Chondrocyte (in vitro differentiated cells): Measurements from ENCODE around the gene DDAH1. TPM values are rescaled to one million over a fixed set of nuclear protein-coding genes. Genes with fewer than 3 reads are reported as not detected.

Source experiments
- DNase-seq: peaks from one replicate; pipeline ENCODE4 v3.0.0; 2021; ENCODE audit warnings: mixed read lengths, low spot score
- H3K27ac Mint-ChIP-seq: one replicate; pipeline ENCODE4 v1.8.0; 2021; ENCODE audit warnings: mild to moderate bottlenecking, moderate library complexity, mixed read lengths; ENCODE audit not compliant: unreplicated experiment
- H3K27me3 Mint-ChIP-seq: 2 replicates; pipeline ENCODE4 v1.8.0; 2021; ENCODE audit warnings: low read depth, mixed read lengths
- H3K36me3 Mint-ChIP-seq: 2 replicates; pipeline ENCODE4 v1.8.0; 2021; ENCODE audit warnings: low read depth, mixed read lengths
- H3K4me1 Mint-ChIP-seq: 2 replicates; pipeline ENCODE4 v1.8.0; 2021; ENCODE audit warnings: low read depth, mild to moderate bottlenecking, mixed read lengths
- H3K4me3 Mint-ChIP-seq: one replicate; pipeline ENCODE4 v1.8.0; 2021; ENCODE audit warnings: mild to moderate bottlenecking, moderate library complexity, mixed read lengths; ENCODE audit not compliant: unreplicated experiment
- H3K9me3 Mint-ChIP-seq: 2 replicates; pipeline ENCODE4 v1.8.0; 2021; ENCODE audit warnings: low read depth, mixed read lengths
- CTCF ChIP-seq: fragments of 200-600 bp; sonication (generic); IDR thresholded peaks from 2 replicates; pipeline ENCODE4 v1.5.0; 2021; ENCODE audit warnings: antibody characterized with exemption, mild to moderate bottlenecking, moderate library complexity
- total RNA-seq: library from RNA; stranded (reverse); gene quantifications from 3 replicates; pipeline ENCODE4 v1.2.1, GENCODE V29; 2021

Gene DDAH1
- total RNA-seq, 1 donor from 2014 or later, result 91.8 TPM

GRCh38 chr1:85313888-85314696, 150.9 kb downstream of the DDAH1 start:
- Mint-ChIP-seq H3K36me3 (peaks cover 18% of the 10 kb centered on the region), H3K4me3 (no peak overlapping the region), H3K4me1 (peaks cover 80% of the 10 kb centered on the region), H3K27me3 (no peaks in the 10 kb centered on the region), H3K9me3 (no peaks in the 10 kb centered on the region), H3K27ac (peak overlapping the region; percentile 82)
- no peak for TF ChIP-seq CTCF
- DNase-seq, result no peak

DNA sequence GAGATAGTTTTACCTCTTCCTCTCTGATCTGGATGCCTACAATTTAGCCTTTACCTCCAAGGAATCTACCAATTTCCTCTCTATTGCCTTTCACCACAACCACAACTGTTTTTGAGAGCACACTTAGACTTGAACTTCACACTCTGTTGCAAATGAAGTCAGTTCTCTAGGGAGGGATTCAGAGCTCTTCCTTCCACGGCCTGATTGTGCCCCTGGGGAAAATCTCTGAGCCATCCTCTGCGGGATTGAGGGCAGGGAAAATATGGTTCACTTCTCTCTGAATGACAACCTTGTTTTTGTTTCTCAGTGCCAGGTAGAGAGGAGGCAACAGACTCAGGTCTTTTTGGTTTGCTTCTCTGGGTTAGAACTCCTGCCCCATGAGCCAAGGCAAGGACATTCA, 153.1 kb downstream of the DDAH1 start:
- Mint-ChIP-seq H3K4me3 (no peak overlapping the region), H3K27me3 (no peaks in the 10 kb centered on the region), H3K36me3 (peaks cover 6% of the 10 kb centered on the region), H3K27ac (peak overlapping the region; percentile 63), H3K4me1 (peaks cover 71% of the 10 kb centered on the region), H3K9me3 (no peaks in the 10 kb centered on the region)
- TF ChIP-seq CTCF, result no peak
- DNase-seq, result no peak

- Mint-ChIP-seq H3K27me3 (no peaks in the 10 kb centered on the region), H3K9me3 (no peaks in the 10 kb centered on the region), H3K27ac (no peak overlapping the region), H3K36me3 (no peaks in the 10 kb centered on the region), H3K4me3 (no peak overlapping the region), H3K4me1 (peaks cover 42% of the 10 kb centered on the region)
- DNase-seq, result no peak
- no peak for TF ChIP-seq CTCF
Observed at GRCh38 chr1:85308833-85309350, 156.1 kb downstream of the DDAH1 start.

DNA sequence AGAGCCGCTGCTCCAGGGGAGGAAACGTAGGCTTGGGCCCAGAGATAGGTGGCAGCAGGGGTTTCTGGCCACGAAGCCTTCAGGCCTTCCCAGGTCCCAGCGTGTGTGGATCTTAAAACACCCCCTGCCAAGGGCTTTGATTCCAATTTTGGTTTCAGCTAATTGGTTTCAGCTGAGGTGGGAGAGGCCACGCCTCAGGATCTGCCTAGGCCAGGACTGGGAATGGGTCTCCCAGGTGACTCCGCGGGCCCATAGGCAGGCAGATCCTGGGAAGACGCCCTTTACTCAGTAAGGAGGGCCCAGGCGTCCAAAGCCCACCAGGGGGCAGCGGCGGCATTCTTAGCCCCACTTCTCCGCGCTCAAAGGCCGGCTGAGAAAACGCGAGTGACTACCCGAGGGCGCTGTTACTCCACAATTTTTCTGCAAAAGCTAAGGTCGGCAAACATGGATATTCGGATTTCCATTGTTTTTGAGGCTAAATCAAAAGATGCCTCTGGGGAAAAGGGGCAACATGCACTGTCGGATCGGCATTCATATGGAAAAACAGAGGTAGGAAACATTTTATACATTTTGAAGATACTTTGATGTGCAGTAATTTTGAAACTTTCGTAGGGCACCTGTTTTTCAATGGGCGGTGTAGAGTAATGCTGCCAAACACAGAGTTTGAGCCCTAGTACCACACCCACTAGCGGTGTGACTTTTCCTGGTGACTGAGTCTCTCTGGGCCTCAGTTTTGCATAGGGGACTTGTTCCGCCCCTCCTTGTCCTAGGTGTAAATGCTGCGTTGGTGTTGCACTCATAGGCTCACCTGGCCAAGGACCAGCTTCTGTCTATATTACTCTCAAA, 156.7 kb downstream of the DDAH1 start:
- peak; percentile 100 for TF ChIP-seq CTCF
- Mint-ChIP-seq H3K27me3 (no peaks in the 10 kb centered on the region), H3K4me3 (no peak overlapping the region), H3K27ac (no peak overlapping the region), H3K4me1 (peaks cover 35% of the 10 kb centered on the region), H3K36me3 (no peaks in the 10 kb centered on the region), H3K9me3 (no peaks in the 10 kb centered on the region)
- DNase-seq, result peak; percentile 95

GRCh38 chr1:85306236-85306635, 158.7 kb downstream of the DDAH1 start:
- Mint-ChIP-seq H3K4me3 (no peak overlapping the region), H3K4me1 (peaks cover 20% of the 10 kb centered on the region), H3K27ac (no peak overlapping the region), H3K9me3 (no peaks in the 10 kb centered on the region), H3K36me3 (no peaks in the 10 kb centered on the region), H3K27me3 (no peaks in the 10 kb centered on the region)
- no peak for DNase-seq
- no peak for TF ChIP-seq CTCF
